ENCODE measurements around the gene SPATA1.

DNA sequence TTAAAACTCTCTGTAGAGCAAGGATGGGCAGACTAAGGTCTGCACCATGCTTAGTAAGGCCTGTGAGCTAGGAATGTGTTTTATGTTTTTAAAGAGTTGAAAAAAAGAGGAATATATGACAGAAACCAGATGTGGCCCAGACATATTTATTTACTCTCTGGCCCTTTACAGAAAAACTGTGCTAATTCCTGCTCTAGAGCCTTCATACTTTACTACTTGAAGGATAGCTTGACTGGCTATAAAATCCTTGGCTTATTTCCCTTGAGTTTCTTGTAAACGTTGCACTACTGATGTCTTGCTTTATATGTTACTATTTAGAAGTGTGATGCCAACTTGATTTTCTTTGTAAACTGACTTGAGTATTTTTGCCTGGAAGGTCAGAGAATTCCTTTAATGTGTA is 34.6 kb downstream of the SPATA1 start:
- TF ChIP-seq, protein P1, sequence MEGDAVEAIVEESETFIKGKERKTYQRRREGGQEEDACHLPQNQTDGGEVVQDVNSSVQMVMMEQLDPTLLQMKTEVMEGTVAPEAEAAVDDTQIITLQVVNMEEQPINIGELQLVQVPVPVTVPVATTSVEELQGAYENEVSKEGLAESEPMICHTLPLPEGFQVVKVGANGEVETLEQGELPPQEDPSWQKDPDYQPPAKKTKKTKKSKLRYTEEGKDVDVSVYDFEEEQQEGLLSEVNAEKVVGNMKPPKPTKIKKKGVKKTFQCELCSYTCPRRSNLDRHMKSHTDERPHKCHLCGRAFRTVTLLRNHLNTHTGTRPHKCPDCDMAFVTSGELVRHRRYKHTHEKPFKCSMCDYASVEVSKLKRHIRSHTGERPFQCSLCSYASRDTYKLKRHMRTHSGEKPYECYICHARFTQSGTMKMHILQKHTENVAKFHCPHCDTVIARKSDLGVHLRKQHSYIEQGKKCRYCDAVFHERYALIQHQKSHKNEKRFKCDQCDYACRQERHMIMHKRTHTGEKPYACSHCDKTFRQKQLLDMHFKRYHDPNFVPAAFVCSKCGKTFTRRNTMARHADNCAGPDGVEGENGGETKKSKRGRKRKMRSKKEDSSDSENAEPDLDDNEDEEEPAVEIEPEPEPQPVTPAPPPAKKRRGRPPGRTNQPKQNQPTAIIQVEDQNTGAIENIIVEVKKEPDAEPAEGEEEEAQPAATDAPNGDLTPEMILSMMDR (conservative IDR thresholded peaks at IDR 0.05 in 1 of 2, IDR thresholded peaks at IDR 0.05 in 1 of 2; ENCODE audit: low read depth in 1 of 2, low read length in 2 of 2) = no peak
- no peak for TF ChIP-seq EZH2 (IDR thresholded peaks at IDR 0.05; ENCODE audit: low read length, missing control alignments)

Measured in fibroblast of lung (primary cell).